Lower leg skin (tissue), 4 donors: ENCODE data around the gene STK4. TPM values are rescaled to one million over a fixed set of nuclear protein-coding genes. Genes with fewer than 3 reads are reported as not detected.

Experiments
- DNase-seq, 2 donors: peaks; one replicate each; pipeline ENCODE4 v3.0.0-alpha.2; 2019; ENCODE audit warnings: low spot score in 2 of 2
- H3K4me3 ChIP-seq: fragments of 200-600 bp; sonication (generic); 2 replicates; pipeline ENCODE4 v1.5.1; 2017; ENCODE audit warnings: mild to moderate bottlenecking, low read depth; ENCODE audit not compliant: poor library complexity, severe bottlenecking
- POLR2A ChIP-seq, 2 donors: fragments of 450-650 bp; IDR thresholded peaks; one replicate each; pipeline ENCODE4 v1.6.1; 2016 to 2017; ENCODE audit warnings: antibody characterized with exemption in 2 of 2, mild to moderate bottlenecking in 1 of 2, moderate library complexity in 1 of 2
- WGBS, 2 donors: methylation state at CpG; one replicate each; pipeline ENCODE4 v1.1.5; 2018; 5-methylcytosine and 5-hydroxymethylcytosine counted together
- intact Hi-C: fragments of 100-400 bp; cut with DNase I; formaldehyde crosslinking; loops from one replicate; pipeline ENCODE4 v1.15.0; 2023; ENCODE audit warnings: low total_unique reads
- total RNA-seq, 4 donors: library from RNA; depleted of rRNA; stranded (reverse); fragments of >200 nt; gene quantifications; one replicate each; pipeline ENCODE4 v1.1.0, GENCODE V29; 2016
- TF ChIP-seq, protein P1 (sequence below), 3 donors: fragments of 450-650 bp; IDR thresholded peaks; one replicate each; pipeline ENCODE4 v1.5.1; 2016; ENCODE audit warnings: antibody characterized with exemption in 3 of 3, mild to moderate bottlenecking in 3 of 3, moderate library complexity in 2 of 3

Gene STK4
- total RNA-seq, 4 donors from 2014 or later = 27.0 to 37.4 (median 28.2) TPM

DNA sequence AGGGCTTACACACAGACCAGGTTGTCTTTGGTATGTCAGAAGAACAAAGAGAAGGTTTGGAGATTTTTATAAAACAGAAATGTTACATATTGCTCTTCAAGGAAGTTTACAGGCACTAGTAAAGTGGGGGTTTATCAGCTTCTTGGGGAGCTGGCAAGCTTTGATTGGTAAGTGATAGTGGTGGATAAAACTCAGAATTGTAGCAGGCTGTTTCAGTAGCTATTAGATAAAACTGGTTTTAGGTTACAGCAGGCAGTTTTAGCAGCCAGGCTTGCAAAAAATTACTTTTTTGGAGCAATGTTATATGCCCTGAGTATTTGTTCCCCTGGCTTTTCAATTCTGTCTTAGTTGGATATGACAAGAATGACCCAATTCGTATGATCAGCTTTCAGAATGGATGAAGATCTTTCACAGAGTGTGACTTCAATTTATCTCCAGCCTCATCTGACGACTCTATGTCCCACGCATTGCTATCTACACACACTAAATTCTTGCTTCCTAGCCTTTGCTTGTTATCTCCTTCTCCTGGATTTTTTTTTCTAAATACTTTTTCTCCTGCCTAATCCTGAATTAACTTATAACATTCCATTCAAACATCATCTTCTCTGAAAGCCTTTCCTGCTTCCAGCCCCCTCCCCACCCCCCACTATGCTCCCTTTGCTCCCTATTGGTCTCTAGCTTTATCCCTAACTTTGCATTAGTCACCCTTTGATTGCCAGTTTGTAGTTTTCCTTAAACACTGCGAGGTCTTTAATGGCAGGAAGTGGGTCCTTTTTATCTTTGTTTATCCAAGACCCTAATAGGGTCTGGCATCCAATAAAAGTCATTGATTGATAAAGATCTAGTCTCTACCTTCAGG lies 5.1 kb upstream of the STK4 start:
- intact Hi-C loops = no loop called here
- no peak overlapping the region for H3K4me3 ChIP-seq
- 63 to 79% methylated on average over 4 of the region's 4 CpGs for WGBS, 2 donors
- no peak for TF ChIP-seq POLR2A (IDR thresholded peaks at IDR 0.05)
- TF ChIP-seq, protein P1, sequence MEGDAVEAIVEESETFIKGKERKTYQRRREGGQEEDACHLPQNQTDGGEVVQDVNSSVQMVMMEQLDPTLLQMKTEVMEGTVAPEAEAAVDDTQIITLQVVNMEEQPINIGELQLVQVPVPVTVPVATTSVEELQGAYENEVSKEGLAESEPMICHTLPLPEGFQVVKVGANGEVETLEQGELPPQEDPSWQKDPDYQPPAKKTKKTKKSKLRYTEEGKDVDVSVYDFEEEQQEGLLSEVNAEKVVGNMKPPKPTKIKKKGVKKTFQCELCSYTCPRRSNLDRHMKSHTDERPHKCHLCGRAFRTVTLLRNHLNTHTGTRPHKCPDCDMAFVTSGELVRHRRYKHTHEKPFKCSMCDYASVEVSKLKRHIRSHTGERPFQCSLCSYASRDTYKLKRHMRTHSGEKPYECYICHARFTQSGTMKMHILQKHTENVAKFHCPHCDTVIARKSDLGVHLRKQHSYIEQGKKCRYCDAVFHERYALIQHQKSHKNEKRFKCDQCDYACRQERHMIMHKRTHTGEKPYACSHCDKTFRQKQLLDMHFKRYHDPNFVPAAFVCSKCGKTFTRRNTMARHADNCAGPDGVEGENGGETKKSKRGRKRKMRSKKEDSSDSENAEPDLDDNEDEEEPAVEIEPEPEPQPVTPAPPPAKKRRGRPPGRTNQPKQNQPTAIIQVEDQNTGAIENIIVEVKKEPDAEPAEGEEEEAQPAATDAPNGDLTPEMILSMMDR (IDR thresholded peaks at IDR 0.05) = no peak
- DNase-seq = no peak

DNA sequence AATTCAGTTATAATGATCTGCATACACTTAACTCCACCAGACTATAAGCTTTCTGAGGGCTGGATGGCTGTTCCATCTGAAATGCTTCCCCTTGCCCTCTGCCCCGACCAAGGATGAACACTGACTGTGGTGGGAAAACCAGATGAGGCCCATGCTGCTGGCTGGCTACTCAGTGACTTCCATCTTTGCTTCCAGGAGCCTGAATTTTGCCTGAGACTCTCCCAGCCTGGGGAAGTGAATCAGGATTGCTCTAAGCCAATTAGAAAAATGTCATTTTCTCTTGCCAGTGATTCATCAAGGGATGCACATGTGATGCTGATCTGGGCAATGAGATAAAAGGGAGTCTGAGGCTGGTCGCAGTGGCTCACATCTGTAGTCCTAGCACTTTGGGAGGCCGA lies 4.4 kb upstream of the STK4 start:
- H3K4me3 ChIP-seq = no peak overlapping the region
- 74 to 77% methylated on average over 3 of the region's 3 CpGs for WGBS, 2 donors
- TF ChIP-seq, protein P1 (IDR thresholded peaks at IDR 0.05) = no peak
- no peak for TF ChIP-seq POLR2A (IDR thresholded peaks at IDR 0.05)
- intact Hi-C loops = no loop called here
- no peak for DNase-seq

DNA sequence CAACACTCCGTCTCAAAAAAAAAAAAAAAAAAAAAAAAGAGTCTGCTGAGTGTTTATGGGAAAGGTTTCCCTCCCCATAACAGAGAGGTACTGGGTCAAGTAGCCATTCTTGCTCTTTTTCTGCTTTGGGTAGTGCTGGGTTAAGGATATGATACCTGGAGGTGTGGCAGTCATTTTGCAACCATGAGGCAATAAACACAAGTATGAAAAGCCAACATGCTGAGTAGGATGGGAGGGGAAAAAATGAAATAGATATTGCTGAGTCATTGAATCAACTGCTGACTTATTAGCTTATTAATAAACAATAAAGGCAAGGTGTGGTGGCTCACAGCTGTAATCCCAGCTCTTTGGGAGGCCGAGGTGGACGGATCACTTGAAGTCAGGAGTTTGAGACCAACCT lies 3.8 kb upstream of the STK4 start:
- WGBS, 2 donors = 86 to 91% methylated on average over 3 of the region's 3 CpGs
- DNase-seq = no peak
- no peak overlapping the region for H3K4me3 ChIP-seq
- intact Hi-C loops = no loop called here
- TF ChIP-seq, protein P1 (IDR thresholded peaks at IDR 0.05) = no peak
- TF ChIP-seq POLR2A (IDR thresholded peaks at IDR 0.05) = no peak

DNA sequence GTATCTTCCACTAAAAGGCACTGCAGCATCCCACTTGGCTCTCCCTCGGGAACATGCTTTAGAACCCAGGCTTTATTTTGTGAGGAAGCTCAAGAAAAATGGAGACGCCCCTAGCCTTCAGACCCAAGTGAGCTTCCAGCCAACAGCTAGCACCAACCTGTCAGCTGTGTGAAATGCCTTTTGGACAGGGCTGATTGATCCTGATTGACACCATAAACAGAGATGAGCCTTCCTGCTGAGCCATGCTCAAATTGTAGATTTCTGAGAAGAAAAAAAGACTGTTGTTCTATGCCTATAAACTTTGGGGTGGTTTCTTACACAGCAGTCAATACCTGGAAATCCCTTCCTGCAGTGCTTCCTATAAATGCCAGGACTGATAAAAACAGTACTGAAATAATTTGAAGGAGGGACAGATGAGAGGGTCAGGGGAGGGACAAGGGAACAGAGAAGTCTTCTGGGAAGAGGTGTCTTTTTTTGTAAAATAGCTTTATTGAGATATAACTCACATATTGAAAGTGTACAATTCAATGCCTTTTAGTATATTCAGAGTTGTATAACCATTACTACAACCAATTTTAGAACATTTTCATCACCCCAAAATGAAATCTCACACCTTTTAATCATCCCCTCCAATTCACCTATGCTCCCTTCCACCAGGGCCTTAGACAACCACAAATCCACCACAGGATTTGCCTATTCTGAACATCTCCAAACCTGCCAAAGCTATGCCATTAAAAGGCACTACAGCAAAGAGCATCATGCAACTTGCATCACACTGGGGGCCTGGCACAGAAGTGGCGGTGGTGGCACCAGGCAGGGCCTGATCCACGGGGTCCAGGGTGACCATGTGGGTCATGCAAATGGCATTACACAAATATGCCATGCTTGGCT lies 2.7 kb upstream of the STK4 start:
- TF ChIP-seq POLR2A (IDR thresholded peaks at IDR 0.05) = no peak
- TF ChIP-seq, protein P1 (IDR thresholded peaks at IDR 0.05) = no peak
- intact Hi-C loops = no loop called here
- no peak overlapping the region for H3K4me3 ChIP-seq
- no peak for DNase-seq
- 82 to 84% methylated on average over 4 of the region's 4 CpGs for WGBS, 2 donors

DNA sequence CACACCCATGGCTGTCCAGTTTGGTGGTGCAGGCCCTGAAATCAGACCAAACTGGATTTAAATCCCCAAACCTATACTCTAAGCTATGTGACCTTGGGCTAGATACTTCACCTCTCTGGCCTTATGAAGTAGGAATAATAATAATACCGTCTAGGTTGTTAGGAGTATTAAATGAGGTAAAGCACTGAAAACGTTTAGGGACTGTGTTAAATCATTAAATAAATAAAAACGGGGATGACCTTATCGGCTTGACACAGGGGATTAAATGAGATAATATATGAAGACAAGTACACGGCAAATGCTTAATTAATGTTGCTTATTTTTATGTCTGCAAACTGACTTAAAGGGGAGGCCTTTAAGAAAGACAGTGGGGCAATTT lies 672 bp upstream of the STK4 start:
- TF ChIP-seq, protein P1 (IDR thresholded peaks at IDR 0.05) = no peak
- no peak for TF ChIP-seq POLR2A (IDR thresholded peaks at IDR 0.05)
- intact Hi-C loops = no loop called here
- no peak for DNase-seq
- WGBS, 2 donors = 43 to 54% methylated on average over 5 of the region's 5 CpGs
- H3K4me3 ChIP-seq = peak overlapping the region; percentile 77
